ENCODE results near the gene SLC25A47.

SLC25A47 gene

GRCh38 chr14:100323942-100324307 lies 786 bp downstream of the SLC25A47 start:
- TF ChIP-seq CTCF (IDR thresholded peaks at IDR 0.05; ENCODE audit: borderline replicate concordance, insufficient read depth, low read depth, low read length) = no peak
- H3K4me3 ChIP-seq (ENCODE audit: low read depth, low read length) = no peak overlapping the region

- H3K4me3 ChIP-seq (ENCODE audit: low read depth, low read length) = no peak overlapping the region
- no peak for TF ChIP-seq CTCF (IDR thresholded peaks at IDR 0.05; ENCODE audit: borderline replicate concordance, insufficient read depth, low read depth, low read length)
These were observed 2.1 kb downstream of the SLC25A47 start for GRCh38 chr14:100325231-100325632.

GRCh38 chr14:100325958-100326357 lies 2.8 kb downstream of the SLC25A47 start:
- no peak overlapping the region for H3K4me3 ChIP-seq (ENCODE audit: low read depth, low read length)
- TF ChIP-seq CTCF (IDR thresholded peaks at IDR 0.05; ENCODE audit: borderline replicate concordance, insufficient read depth, low read depth, low read length) = no peak

GRCh38 chr14:100327128-100327527 lies 4.0 kb downstream of the SLC25A47 start:
- TF ChIP-seq CTCF (IDR thresholded peaks at IDR 0.05; ENCODE audit: borderline replicate concordance, insufficient read depth, low read depth, low read length) = no peak
- no peak overlapping the region for H3K4me3 ChIP-seq (ENCODE audit: low read depth, low read length)

- no peak for TF ChIP-seq CTCF (IDR thresholded peaks at IDR 0.05; ENCODE audit: borderline replicate concordance, insufficient read depth, low read depth, low read length)
- H3K4me3 ChIP-seq (ENCODE audit: low read depth, low read length) = no peak overlapping the region
These were observed 5.5 kb downstream of the SLC25A47 start for GRCh38 chr14:100328495-100329163.

- TF ChIP-seq CTCF (IDR thresholded peaks at IDR 0.05; ENCODE audit: borderline replicate concordance, insufficient read depth, low read depth, low read length) = no peak
- H3K4me3 ChIP-seq (ENCODE audit: low read depth, low read length) = no peak overlapping the region
These were observed 6.3 kb downstream of the SLC25A47 start for GRCh38 chr14:100329233-100330006.

- no peak overlapping the region for H3K4me3 ChIP-seq (ENCODE audit: low read depth, low read length)
- TF ChIP-seq CTCF (IDR thresholded peaks at IDR 0.05; ENCODE audit: borderline replicate concordance, insufficient read depth, low read depth, low read length) = no peak
These were observed 6.8 kb downstream of the SLC25A47 start for GRCh38 chr14:100330007-100330344.
